T-helper 9 cell (primary cell): ENCODE results near the gene LRRC66.

Experiments used
- DNase-seq: peaks from one replicate; pipeline ENCODE4 v3.0.0-alpha.2; 2020
- total RNA-seq, 2 donors: gene quantifications; one replicate each; lab custom pipeline; 2026; lab: John Stamatoyannopoulos, UW

LRRC66 gene
- 0 to 0.28 reads per million in 2 donors for total RNA-seq

DNA sequence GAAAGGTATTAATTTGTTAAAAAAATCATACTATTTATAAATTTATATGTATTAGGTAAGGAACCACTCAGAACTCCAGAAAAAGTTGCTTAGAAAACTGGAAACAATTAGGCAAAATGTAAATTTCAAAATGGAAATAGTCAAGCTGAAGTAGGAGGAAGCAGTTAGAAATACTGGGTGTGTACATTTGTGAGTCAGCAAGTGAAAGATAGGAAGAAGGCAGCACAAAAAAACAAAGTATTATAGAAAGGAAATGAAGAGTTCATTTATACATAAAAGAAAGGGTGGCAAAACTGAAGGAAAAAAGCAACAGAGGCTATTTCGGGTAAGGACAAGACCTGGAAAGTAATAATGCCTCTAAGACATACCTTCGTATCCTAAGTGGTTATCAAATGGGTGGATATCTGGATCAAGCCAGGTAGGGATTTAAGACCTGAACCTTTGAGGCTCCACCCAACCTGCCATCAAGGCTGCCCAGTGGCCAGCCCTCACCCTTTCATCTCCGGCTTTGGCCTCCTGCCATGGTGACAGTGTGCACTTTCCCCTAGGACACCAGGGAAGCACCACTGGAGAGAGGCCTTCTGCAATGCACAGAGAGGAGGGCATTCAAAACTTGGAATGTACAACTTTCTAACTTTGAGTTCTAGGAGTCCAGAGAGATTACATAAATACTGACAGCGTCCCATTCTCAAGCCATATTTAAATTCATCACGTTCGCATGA, at the start of gene LRRC66:
Gene LRRC66, minus strand, starts transcription at position 428 of the 722 bp plus-strand sequence. CDS start 2,750 bp downstream, outside the sequence.
- no peak for DNase-seq

GRCh38 chr4:52069571-52069970, 49.4 kb upstream of the LRRC66 start:
- no peak for DNase-seq

- DNase-seq: no peak
Measured at GRCh38 chr4:52059372-52059771, 39.2 kb upstream of the LRRC66 start.

DNA sequence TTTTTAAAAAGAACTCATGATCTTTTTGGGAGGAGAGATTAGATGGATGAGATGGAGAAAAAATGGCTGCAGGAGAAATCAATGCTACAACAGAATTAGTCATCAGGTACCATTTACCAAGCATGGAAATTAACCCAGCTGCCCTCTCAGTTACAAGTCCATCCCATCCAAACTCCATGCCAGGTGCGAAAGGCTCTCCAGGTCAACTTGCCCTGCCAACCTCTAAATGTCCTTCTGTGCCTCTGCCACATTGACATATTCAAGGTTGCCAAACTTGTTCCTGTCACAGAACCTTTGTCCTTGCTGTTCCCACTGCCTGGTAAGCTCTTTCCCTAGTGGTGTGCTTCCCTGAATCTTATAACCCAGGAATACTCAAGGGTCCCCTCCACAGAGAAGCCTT, 38.1 kb upstream of the LRRC66 start:
- DNase-seq: no peak

GRCh38 chr4:52057196-52057595, 37.0 kb upstream of the LRRC66 start:
- no peak for DNase-seq

DNA sequence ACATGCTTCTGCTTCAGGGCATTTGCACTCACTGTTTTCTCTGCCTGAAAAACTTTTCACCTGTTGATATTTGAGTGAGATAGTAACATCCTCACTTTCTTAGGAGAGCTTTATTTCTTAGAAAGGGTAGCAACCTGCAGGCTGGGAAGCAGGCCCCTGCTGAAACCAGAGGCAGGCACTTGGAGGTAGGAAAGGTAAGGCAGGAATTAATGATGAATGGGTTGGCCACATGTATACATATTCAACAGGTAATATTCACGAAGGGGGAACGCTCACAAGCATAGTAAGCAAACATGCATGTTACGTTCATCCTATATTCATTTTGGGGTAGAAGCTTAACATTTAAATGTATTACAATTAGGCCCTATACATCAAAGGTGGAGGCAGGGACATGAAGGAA, 34.1 kb upstream of the LRRC66 start:
- no peak for DNase-seq

DNA sequence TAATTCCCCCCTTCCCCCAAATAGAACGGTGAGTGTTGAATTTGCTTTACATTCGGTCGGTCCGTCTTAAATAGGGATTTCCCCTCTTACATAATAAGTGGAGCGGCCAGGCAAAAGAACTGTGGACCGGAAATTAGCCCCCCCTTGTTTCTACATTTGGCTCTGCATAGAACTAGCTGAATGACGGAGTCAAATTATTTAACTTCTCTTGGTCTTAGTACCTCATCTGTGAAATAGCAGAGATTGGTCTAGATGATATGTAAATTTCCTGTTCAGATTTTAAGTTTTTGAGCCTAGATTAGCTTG, 32.3 kb upstream of the LRRC66 start:
- DNase-seq: no peak

- DNase-seq: no peak
Measured at GRCh38 chr4:52051615-52052474, 31.7 kb upstream of the LRRC66 start.

GRCh38 chr4:52051213-52051614, 31.1 kb upstream of the LRRC66 start, which contains the start of gene SPATA18:
Gene SPATA18, plus strand, starts transcription at chr4:52051304. Its CDS starts 401 bp downstream, at chr4:52051705.
- DNase-seq: no peak

GRCh38 chr4:52049266-52049665, 29.1 kb upstream of the LRRC66 start:
- DNase-seq: no peak

- DNase-seq: no peak
Measured at GRCh38 chr4:52045028-52045427, 24.9 kb upstream of the LRRC66 start.

- peak; percentile 63 for DNase-seq
Measured at GRCh38 chr4:52038103-52038912, 18.1 kb upstream of the LRRC66 start, which contains the start of gene SGCB. Gene SGCB, minus strand, starts transcription at chr4:52038299. Its CDS starts 40 bp downstream, at chr4:52038259.

GRCh38 chr4:52037689-52038102, 17.5 kb upstream of the LRRC66 start:
- DNase-seq: no peak

- no peak for DNase-seq
Measured at GRCh38 chr4:52036886-52037530, 16.8 kb upstream of the LRRC66 start.

- no peak for DNase-seq
Measured at GRCh38 chr4:52035190-52035589, 15.0 kb upstream of the LRRC66 start.

GRCh38 chr4:52032005-52032404, 11.8 kb upstream of the LRRC66 start:
- DNase-seq: no peak

- no peak for DNase-seq
Measured at GRCh38 chr4:52028970-52029369, 8.8 kb upstream of the LRRC66 start.

DNA sequence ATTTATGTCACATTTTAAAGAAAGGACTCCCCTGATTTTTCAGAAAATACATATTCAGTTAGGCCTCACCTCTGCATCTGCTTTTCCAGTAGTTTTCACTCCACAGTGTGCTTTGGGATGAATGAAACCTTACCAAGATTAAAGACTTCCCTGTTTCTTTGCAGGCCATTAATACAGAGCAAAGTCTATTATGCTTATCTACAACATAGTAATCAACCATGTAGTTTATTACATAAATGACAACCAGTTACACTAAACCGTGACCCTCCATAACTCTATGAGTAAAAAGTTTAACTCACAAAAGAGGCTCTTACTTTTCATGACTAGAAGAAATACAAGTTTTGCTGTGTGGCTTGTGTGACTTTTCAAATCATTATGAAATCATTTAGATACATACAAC, 2.3 kb downstream of the LRRC66 start:
- DNase-seq: no peak

- DNase-seq: no peak
Measured at GRCh38 chr4:52016981-52017380, 3.2 kb downstream of the LRRC66 start.

GRCh38 chr4:52015366-52015765, 4.8 kb downstream of the LRRC66 start:
- no peak for DNase-seq

- DNase-seq: no peak
Measured at GRCh38 chr4:52014903-52015302, 5.3 kb downstream of the LRRC66 start.

GRCh38 chr4:52012651-52013050, 7.5 kb downstream of the LRRC66 start:
- DNase-seq: no peak

DNA sequence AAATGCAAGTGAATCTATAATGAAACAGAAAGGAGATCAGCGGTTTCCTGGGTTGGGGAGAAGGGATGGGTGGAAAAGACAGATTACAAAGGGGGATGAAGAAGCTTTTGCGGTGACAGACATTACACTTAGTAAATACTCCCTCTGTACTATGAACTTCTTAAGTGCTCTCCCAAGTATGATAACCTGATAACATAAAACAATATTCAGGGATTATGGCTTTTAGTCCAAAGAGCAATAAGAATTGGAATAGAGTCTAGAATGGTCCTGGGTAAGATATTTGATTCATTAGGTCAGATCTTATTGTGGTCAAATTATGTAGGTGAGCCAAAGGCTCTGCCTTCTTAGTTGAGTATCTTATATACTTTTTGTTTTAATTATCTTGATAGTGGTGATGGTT, 9.2 kb downstream of the LRRC66 start:
- no peak for DNase-seq
